Measurements from ENCODE around the gene SSBP3.

GRCh38 chr1:54363925-54364324 is 42.3 kb downstream of the SSBP3 start:
- TF ChIP-seq CTCF (IDR thresholded peaks at IDR 0.05) (no peak), POLR2AphosphoS5 (IDR thresholded peaks at IDR 0.05) (no peak), POLR2A (IDR thresholded peaks at IDR 0.05) (no peak), EP300 (IDR thresholded peaks at IDR 0.05) (no peak)

Measured in suprapubic skin (tissue), 4 donors.